HFF-Myc (cell line): Measurements from ENCODE around the gene MSMB.

Source experiments
- DNase-seq: peaks from one replicate; pipeline ENCODE4 v3.0.0-alpha.2; 2011; ENCODE audit warnings: low read depth; ENCODE audit errors: extremely low read depth
- H3K4me3 ChIP-seq: replicated peaks from 2 replicates; pipeline ENCODE4 v1.5.1; 2011; ENCODE audit warnings: low read depth, mild to moderate bottlenecking, control low read depth, low read length
- CTCF ChIP-seq: IDR thresholded peaks from 2 replicates; pipeline ENCODE4 v1.5.1; 2012; ENCODE audit warnings: mild to moderate bottlenecking, low read depth, low read length, control low read depth; ENCODE audit errors: missing control alignments

The MSMB gene

GRCh38 chr10:46024948-46025347, 21.1 kb downstream of the MSMB start:
- no peak for TF ChIP-seq CTCF
- no peak overlapping the region for H3K4me3 ChIP-seq
- DNase-seq: no peak

GRCh38 chr10:46022978-46023702, 22.9 kb downstream of the MSMB start:
- TF ChIP-seq CTCF: peak; percentile 12

GRCh38 chr10:46020344-46020657, 25.8 kb downstream of the MSMB start:
- DNase-seq: no peak
- no peak for TF ChIP-seq CTCF
- H3K4me3 ChIP-seq: no peak overlapping the region

More at GRCh38 chr10:46022978-46023702, 22.9 kb downstream of the MSMB start:
- DNase-seq: peak; percentile 56
- peak overlapping the region; percentile 54 for H3K4me3 ChIP-seq

DNA sequence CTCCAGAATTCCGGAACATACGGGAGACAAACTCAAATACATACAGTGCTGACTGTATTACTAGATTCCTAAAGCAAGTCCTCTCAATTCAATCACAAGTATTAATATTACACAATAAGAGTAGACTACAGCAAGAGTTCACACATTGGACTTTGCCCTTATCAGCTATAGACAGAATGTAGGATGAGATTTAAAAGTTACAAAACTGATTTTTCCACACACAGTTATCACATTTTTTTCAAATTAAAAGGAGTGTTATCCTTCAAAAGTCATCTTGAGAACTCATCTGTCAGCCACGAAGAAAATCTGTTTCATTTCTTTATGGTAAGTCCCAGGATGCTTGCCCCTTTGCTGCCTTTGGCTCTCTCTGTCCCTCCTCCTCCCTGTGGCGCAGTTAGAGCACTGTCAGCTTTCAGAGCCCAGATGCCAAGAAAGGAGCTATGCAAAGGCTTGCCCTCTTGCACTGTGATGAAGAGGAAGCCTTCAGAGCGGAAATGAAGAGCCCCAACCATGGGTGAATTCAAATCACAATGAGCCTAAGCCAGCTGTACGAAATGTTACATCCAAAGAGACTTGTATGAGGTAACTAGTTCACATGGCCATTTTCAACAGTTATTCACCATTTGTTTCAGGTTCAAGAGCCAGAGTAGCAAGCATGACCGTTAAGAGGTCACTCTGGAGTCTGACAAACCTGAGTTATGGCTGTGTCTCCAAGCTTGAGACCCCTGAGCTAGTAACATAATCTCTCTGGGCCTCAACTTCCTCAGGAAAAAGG, 26.3 kb downstream of the MSMB start:
- TF ChIP-seq CTCF: no peak
- no peak for DNase-seq
- no peak overlapping the region for H3K4me3 ChIP-seq

DNA sequence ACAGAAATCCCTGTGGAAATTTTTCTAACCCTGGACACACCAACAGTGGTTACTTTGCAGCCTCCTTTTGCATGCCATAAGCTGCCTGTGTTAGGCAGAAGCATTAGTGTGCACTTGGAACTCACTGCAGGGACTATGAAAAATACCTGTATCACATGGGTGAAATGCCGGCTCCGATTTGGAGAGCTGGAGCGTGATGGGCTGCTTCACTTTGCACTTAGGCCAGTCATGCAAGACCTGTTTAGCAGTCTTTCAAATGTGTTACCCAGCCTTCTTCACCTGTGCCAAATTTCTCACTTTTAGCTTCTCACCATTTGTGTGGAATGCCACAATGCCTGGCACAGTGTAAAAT, 26.9 kb downstream of the MSMB start:
- no peak for DNase-seq
- TF ChIP-seq CTCF: no peak
- H3K4me3 ChIP-seq: no peak overlapping the region

DNA sequence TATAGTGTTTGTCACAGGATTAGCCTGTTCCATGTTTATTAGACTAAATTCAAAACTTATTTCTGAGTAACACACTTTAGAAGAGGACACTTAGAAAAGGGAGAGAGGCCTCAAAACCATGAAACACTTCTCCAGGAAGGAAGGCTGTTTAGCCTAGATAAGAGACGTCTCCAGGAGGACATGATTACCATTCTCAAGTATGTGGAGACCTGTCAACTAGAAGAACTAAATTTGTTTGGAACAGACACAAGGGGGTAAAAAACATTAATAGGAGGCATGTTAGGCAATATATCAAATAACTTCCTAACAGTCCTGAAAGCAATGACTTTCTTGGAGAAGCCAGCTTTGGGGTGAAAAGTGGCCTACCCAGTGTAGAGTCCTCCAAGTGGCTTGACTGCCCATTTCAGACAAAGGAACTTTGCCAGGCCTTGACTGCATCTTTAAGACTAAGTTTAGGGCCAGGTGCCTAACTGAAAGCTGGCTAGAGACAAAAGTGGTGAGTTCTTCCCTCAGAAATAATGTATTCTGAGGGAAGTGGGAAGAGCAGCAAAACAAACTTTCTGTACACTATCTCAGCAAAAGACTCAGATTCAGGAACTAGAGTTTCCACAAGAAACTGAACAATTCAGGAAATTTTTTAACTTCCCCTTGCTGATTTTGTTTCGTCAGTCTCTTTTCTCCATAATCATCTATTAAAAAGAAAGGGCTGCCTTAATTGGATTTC, 27.5 kb downstream of the MSMB start:
- TF ChIP-seq CTCF: no peak
- no peak for DNase-seq
- H3K4me3 ChIP-seq: no peak overlapping the region
